Uterus (tissue), 2 donors: ENCODE results near the gene ZDHHC11.
"Not testable (repeated sequence)": the region's sequence is repeated elsewhere in the genome, so short reads cannot be mapped to it uniquely, and the experiment has no call there.

ENCODE experiments used
- CTCF ChIP-seq, 4 experiments: fragments of 200-600 bp in 2 of 4; fragments of 450-650 bp in 2 of 4; sonication (generic) in 2 of 4; IDR thresholded peaks; one replicate each; pipeline ENCODE4 v1.5.1; 2016 to 2019; ENCODE audit warnings: antibody characterized with exemption in 4 of 4, mild to moderate bottlenecking in 2 of 4, moderate library complexity in 1 of 4
- POLR2A ChIP-seq, 2 donors: fragments of 450-650 bp; IDR thresholded peaks; one replicate each; pipeline ENCODE4 v1.6.1; 2016; ENCODE audit warnings: antibody characterized with exemption in 2 of 2, mild to moderate bottlenecking in 1 of 2, moderate library complexity in 1 of 2

DNA sequence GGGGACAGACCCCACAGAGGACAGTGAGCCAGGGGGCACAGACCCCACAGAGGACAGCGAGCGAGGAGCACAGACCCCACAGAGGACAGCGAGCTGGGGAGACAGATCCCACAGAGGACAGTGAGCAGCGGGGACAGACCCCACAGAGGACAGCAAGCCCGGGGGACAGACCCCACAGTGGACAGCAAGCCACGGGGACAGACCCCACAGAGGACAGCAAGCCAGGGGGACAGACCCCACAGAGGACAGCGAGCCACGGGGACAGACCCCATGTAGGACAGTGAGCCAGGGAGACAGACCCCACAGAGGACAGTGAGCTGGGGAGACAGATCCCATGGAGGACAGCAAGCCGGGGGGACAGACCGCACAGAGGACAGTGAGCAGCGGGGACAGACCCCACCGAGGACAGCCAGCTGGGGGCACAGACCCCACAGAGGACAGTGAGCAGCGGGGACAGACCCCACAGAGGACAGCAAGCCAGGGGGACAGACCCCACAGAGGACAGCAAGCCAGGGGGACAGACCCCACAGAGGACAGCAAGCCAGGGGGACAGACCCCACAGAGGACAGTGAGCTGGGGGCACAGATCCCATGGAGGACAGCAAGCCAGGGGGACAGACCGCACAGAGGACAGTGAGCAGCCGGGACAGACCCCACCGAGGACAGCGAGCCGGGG is 2.8 kb upstream of the ZDHHC11 start:
- not testable (repeated sequence) for TF ChIP-seq POLR2A, CTCF (IDR thresholded peaks at IDR 0.05)
